ENCODE measurements around the gene PCNX4.
A peak's percentile ranks its signal among the peaks of the same experiment; 100 is the strongest.

PCNX4 gene

DNA sequence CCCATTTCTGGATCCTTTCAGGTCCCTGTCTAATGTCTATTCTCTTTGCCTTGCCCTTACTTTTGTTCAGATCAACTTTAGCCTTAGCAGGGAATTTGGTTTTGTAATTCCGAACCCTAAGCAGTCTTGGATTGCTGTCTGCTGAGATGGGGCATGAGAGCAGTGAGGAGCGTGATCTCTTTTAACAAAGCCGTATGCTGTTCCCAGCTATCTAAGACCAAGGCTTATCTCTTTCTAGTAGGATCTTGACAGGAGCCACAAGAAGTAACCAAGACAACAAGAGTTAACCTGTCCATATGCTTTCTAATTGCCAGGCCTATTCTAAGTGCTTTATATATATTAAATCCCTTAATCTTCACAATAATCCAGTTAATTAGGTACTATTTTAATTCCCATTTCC is 78.0 kb downstream of the PCNX4 start:
- Histone ChIP-seq H3K27ac (ENCODE audit: low read depth in 2 of 2, low read length in 2 of 2) (no peak overlapping the region), H3K4me3 (ENCODE audit: low read length in 2 of 2) (no peak overlapping the region), H3K4me1 (ENCODE audit: control insufficient read depth in 2 of 2, insufficient read depth in 2 of 2, low read length in 2 of 2) (peaks cover 0 to 3% of the 10 kb centered on the region in 2 donors), H3K36me3 (ENCODE audit: control insufficient read depth in 2 of 2, insufficient read depth in 2 of 2, low read length in 2 of 2) (no peaks in the 10 kb centered on the region), H3K9me3 (ENCODE audit: control insufficient read depth in 2 of 2, low read length in 2 of 2) (no peaks in the 10 kb centered on the region), H3K9ac (ENCODE audit: low read depth in 1 of 2, low read length in 2 of 2) (no peak overlapping the region), H3K27me3 (ENCODE audit: control insufficient read depth in 2 of 2, insufficient read depth in 2 of 2, low read length in 2 of 2) (no peaks in the 10 kb centered on the region)

GRCh38 chr14:60170948-60171347 is 79.2 kb downstream of the PCNX4 start:
- Histone ChIP-seq H3K27ac (ENCODE audit: low read depth in 2 of 2, low read length in 2 of 2) (no peak overlapping the region), H3K4me3 (ENCODE audit: low read length in 2 of 2) (no peak overlapping the region), H3K4me1 (ENCODE audit: control insufficient read depth in 2 of 2, insufficient read depth in 2 of 2, low read length in 2 of 2) (no peaks in the 10 kb centered on the region), H3K36me3 (ENCODE audit: control insufficient read depth in 2 of 2, insufficient read depth in 2 of 2, low read length in 2 of 2) (no peaks in the 10 kb centered on the region), H3K27me3 (ENCODE audit: control insufficient read depth in 2 of 2, insufficient read depth in 2 of 2, low read length in 2 of 2) (no peaks in the 10 kb centered on the region), H3K9ac (ENCODE audit: low read depth in 1 of 2, low read length in 2 of 2) (no peak overlapping the region), H3K9me3 (ENCODE audit: control insufficient read depth in 2 of 2, low read length in 2 of 2) (no peaks in the 10 kb centered on the region)

GRCh38 chr14:60171690-60172089 is 80.0 kb downstream of the PCNX4 start:
- Histone ChIP-seq H3K36me3 (ENCODE audit: control insufficient read depth in 2 of 2, insufficient read depth in 2 of 2, low read length in 2 of 2) (no peaks in the 10 kb centered on the region), H3K4me3 (ENCODE audit: low read length in 2 of 2) (no peak overlapping the region), H3K4me1 (ENCODE audit: control insufficient read depth in 2 of 2, insufficient read depth in 2 of 2, low read length in 2 of 2) (no peaks in the 10 kb centered on the region), H3K27me3 (ENCODE audit: control insufficient read depth in 2 of 2, insufficient read depth in 2 of 2, low read length in 2 of 2) (no peaks in the 10 kb centered on the region), H3K9me3 (ENCODE audit: control insufficient read depth in 2 of 2, low read length in 2 of 2) (no peaks in the 10 kb centered on the region), H3K27ac (ENCODE audit: low read depth in 2 of 2, low read length in 2 of 2) (no peak overlapping the region), H3K9ac (ENCODE audit: low read depth in 1 of 2, low read length in 2 of 2) (no peak overlapping the region)

GRCh38 chr14:60174352-60175254 is 82.9 kb downstream of the PCNX4 start:
- H3K27ac ChIP-seq (ENCODE audit: low read depth in 2 of 2, low read length in 2 of 2), result no peak overlapping the region
- H3K27me3 ChIP-seq (ENCODE audit: control insufficient read depth in 2 of 2, insufficient read depth in 2 of 2, low read length in 2 of 2), result no peaks in the 10 kb centered on the region
- H3K36me3 ChIP-seq (ENCODE audit: control insufficient read depth in 2 of 2, insufficient read depth in 2 of 2, low read length in 2 of 2), result no peaks in the 10 kb centered on the region
- H3K9ac ChIP-seq (ENCODE audit: low read depth in 1 of 2, low read length in 2 of 2), result no peak overlapping the region
- no peak overlapping the region for H3K4me3 ChIP-seq (ENCODE audit: low read length in 2 of 2)
- no peaks in the 10 kb centered on the region for H3K9me3 ChIP-seq (ENCODE audit: control insufficient read depth in 2 of 2, low read length in 2 of 2)
- H3K4me1 ChIP-seq (ENCODE audit: control insufficient read depth in 2 of 2, insufficient read depth in 2 of 2, low read length in 2 of 2), result no peaks in the 10 kb centered on the region

- Histone ChIP-seq H3K27ac (ENCODE audit: low read depth in 2 of 2, low read length in 2 of 2) (no peak overlapping the region), H3K27me3 (ENCODE audit: control insufficient read depth in 2 of 2, insufficient read depth in 2 of 2, low read length in 2 of 2) (no peaks in the 10 kb centered on the region), H3K4me3 (ENCODE audit: low read length in 2 of 2) (no peak overlapping the region), H3K36me3 (ENCODE audit: control insufficient read depth in 2 of 2, insufficient read depth in 2 of 2, low read length in 2 of 2) (no peaks in the 10 kb centered on the region), H3K9ac (ENCODE audit: low read depth in 1 of 2, low read length in 2 of 2) (no peak overlapping the region), H3K9me3 (ENCODE audit: control insufficient read depth in 2 of 2, low read length in 2 of 2) (no peaks in the 10 kb centered on the region), H3K4me1 (ENCODE audit: control insufficient read depth in 2 of 2, insufficient read depth in 2 of 2, low read length in 2 of 2) (no peaks in the 10 kb centered on the region)
Observed at GRCh38 chr14:60175255-60175902, 83.7 kb downstream of the PCNX4 start.

- H3K27ac ChIP-seq (ENCODE audit: low read depth in 2 of 2, low read length in 2 of 2), result no peak overlapping the region
- no peaks in the 10 kb centered on the region for H3K9me3 ChIP-seq (ENCODE audit: control insufficient read depth in 2 of 2, low read length in 2 of 2)
- H3K4me1 ChIP-seq (ENCODE audit: control insufficient read depth in 2 of 2, insufficient read depth in 2 of 2, low read length in 2 of 2), result no peaks in the 10 kb centered on the region
- H3K9ac ChIP-seq (ENCODE audit: low read depth in 1 of 2, low read length in 2 of 2), result no peak overlapping the region
- no peaks in the 10 kb centered on the region for H3K27me3 ChIP-seq (ENCODE audit: control insufficient read depth in 2 of 2, insufficient read depth in 2 of 2, low read length in 2 of 2)
- H3K4me3 ChIP-seq (ENCODE audit: low read length in 2 of 2), result no peak overlapping the region
- H3K36me3 ChIP-seq (ENCODE audit: control insufficient read depth in 2 of 2, insufficient read depth in 2 of 2, low read length in 2 of 2), result no peaks in the 10 kb centered on the region
Observed at GRCh38 chr14:60178164-60178563, 86.4 kb downstream of the PCNX4 start.

DNA sequence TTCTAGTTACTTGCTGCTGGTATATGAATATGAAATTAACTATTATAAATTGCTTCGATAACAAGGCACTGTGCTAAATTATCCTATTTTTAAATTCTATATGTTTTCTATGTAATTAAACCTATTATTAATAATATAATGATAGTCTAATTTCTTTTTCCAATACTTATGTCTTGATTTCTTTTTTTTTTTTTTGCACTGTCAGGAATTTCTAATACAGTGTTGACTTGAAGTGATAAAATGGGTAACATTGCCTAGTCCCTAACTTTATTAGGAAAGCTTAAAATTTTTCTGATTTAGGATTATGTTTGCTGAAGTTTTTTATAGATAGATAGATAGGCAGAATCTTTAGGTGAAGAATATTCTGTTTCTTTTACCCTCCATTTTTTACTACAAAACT is 87.1 kb downstream of the PCNX4 start:
- H3K27me3 ChIP-seq (ENCODE audit: control insufficient read depth in 2 of 2, insufficient read depth in 2 of 2, low read length in 2 of 2), result no peaks in the 10 kb centered on the region
- H3K4me1 ChIP-seq (ENCODE audit: control insufficient read depth in 2 of 2, insufficient read depth in 2 of 2, low read length in 2 of 2), result no peaks in the 10 kb centered on the region
- H3K9me3 ChIP-seq (ENCODE audit: control insufficient read depth in 2 of 2, low read length in 2 of 2), result no peaks in the 10 kb centered on the region
- H3K27ac ChIP-seq (ENCODE audit: low read depth in 2 of 2, low read length in 2 of 2), result no peak overlapping the region
- no peak overlapping the region for H3K4me3 ChIP-seq (ENCODE audit: low read length in 2 of 2)
- H3K36me3 ChIP-seq (ENCODE audit: control insufficient read depth in 2 of 2, insufficient read depth in 2 of 2, low read length in 2 of 2), result no peaks in the 10 kb centered on the region
- no peak overlapping the region for H3K9ac ChIP-seq (ENCODE audit: low read depth in 1 of 2, low read length in 2 of 2)

GRCh38 chr14:60179431-60179869 is 87.7 kb downstream of the PCNX4 start:
- Histone ChIP-seq H3K4me3 (ENCODE audit: low read length in 2 of 2) (no peak overlapping the region), H3K27ac (ENCODE audit: low read depth in 2 of 2, low read length in 2 of 2) (no peak overlapping the region), H3K9ac (ENCODE audit: low read depth in 1 of 2, low read length in 2 of 2) (no peak overlapping the region), H3K36me3 (ENCODE audit: control insufficient read depth in 2 of 2, insufficient read depth in 2 of 2, low read length in 2 of 2) (no peaks in the 10 kb centered on the region), H3K9me3 (ENCODE audit: control insufficient read depth in 2 of 2, low read length in 2 of 2) (no peaks in the 10 kb centered on the region), H3K4me1 (ENCODE audit: control insufficient read depth in 2 of 2, insufficient read depth in 2 of 2, low read length in 2 of 2) (no peaks in the 10 kb centered on the region), H3K27me3 (ENCODE audit: control insufficient read depth in 2 of 2, insufficient read depth in 2 of 2, low read length in 2 of 2) (no peaks in the 10 kb centered on the region)

DNA sequence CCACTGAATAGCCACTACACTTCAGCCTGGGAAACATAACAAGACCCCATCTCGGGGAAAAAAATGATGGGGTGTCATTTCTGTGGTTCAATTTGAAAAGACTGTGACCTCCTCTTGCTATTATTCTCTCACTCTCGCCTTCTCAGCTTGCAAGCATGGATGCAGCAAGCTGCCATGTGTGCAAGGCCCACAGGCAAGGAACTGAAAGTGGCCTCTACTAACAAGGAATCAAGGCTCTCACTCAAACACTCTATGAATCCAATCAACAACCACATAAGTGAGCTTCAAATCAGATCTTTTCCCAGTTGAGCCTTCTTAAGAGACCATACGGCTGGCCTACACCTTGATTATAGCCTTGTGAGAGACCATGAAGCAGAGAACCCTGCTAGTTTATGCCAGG is 91.4 kb downstream of the PCNX4 start:
- H3K9ac ChIP-seq (ENCODE audit: low read depth in 1 of 2, low read length in 2 of 2), result no peak overlapping the region
- H3K4me3 ChIP-seq (ENCODE audit: low read length in 2 of 2), result no peak overlapping the region
- H3K27me3 ChIP-seq (ENCODE audit: control insufficient read depth in 2 of 2, insufficient read depth in 2 of 2, low read length in 2 of 2), result no peaks in the 10 kb centered on the region
- H3K9me3 ChIP-seq (ENCODE audit: control insufficient read depth in 2 of 2, low read length in 2 of 2), result no peaks in the 10 kb centered on the region
- H3K4me1 ChIP-seq (ENCODE audit: control insufficient read depth in 2 of 2, insufficient read depth in 2 of 2, low read length in 2 of 2), result no peaks in the 10 kb centered on the region
- no peaks in the 10 kb centered on the region for H3K36me3 ChIP-seq (ENCODE audit: control insufficient read depth in 2 of 2, insufficient read depth in 2 of 2, low read length in 2 of 2)
- no peak overlapping the region for H3K27ac ChIP-seq (ENCODE audit: low read depth in 2 of 2, low read length in 2 of 2)

- no peak overlapping the region for H3K27ac ChIP-seq (ENCODE audit: low read depth in 2 of 2, low read length in 2 of 2)
- H3K36me3 ChIP-seq (ENCODE audit: control insufficient read depth in 2 of 2, insufficient read depth in 2 of 2, low read length in 2 of 2), result no peaks in the 10 kb centered on the region
- H3K4me1 ChIP-seq (ENCODE audit: control insufficient read depth in 2 of 2, insufficient read depth in 2 of 2, low read length in 2 of 2), result no peaks in the 10 kb centered on the region
- peak overlapping the region; percentile 67 to 79 for H3K4me3 ChIP-seq (ENCODE audit: low read length in 2 of 2)
- no peaks in the 10 kb centered on the region for H3K9me3 ChIP-seq (ENCODE audit: control insufficient read depth in 2 of 2, low read length in 2 of 2)
- no peaks in the 10 kb centered on the region for H3K27me3 ChIP-seq (ENCODE audit: control insufficient read depth in 2 of 2, insufficient read depth in 2 of 2, low read length in 2 of 2)
- H3K9ac ChIP-seq (ENCODE audit: low read depth in 1 of 2, low read length in 2 of 2), result peak overlapping the region; percentile 20 to 42
Observed at GRCh38 chr14:60183741-60184140, 92.0 kb downstream of the PCNX4 start.

Measured in mucosa of rectum (tissue), 2 donors.